Heart right ventricle (tissue), 16 donors: ENCODE measurements around the gene TAS1R2. TPM values are rescaled to one million over a fixed set of nuclear protein-coding genes. Genes with fewer than 3 reads are reported as not detected.

Source experiments
- ATAC-seq, 8 donors: fragments of 200-7000 bp; cut with Tn5 transposase; one replicate each; pipeline ENCODE4 v1.9.1; 2020; ENCODE audit warnings: mild to moderate bottlenecking in 8 of 8, moderate library complexity in 8 of 8, moderate number of reproducible peaks in 1 of 8
- DNase-seq, 2 donors: peaks; one replicate each; pipeline ENCODE4 v3.0.0-alpha.2; 2020
- H3K27ac ChIP-seq, 10 donors: fragments of 200-600 bp; sonication (generic) in 2 of 10; one replicate each; pipeline versions ENCODE4 v1.5.0 to v1.8.0; 2020 to 2022; ENCODE audit warnings: mild to moderate bottlenecking in 3 of 10
- H3K27me3 ChIP-seq, 7 donors: fragments of 200-600 bp; one replicate each; pipeline ENCODE4 v1.8.0; 2021 to 2022; ENCODE audit warnings: mild to moderate bottlenecking in 2 of 7
- H3K36me3 ChIP-seq, 9 donors: fragments of 200-600 bp; sonication (generic) in 1 of 9; one replicate each; pipeline versions ENCODE4 v1.5.0 to v1.8.0; 2020 to 2022; ENCODE audit warnings: mild to moderate bottlenecking in 2 of 9
- H3K4me1 ChIP-seq, 9 donors: fragments of 200-600 bp; sonication (generic) in 1 of 9; one replicate each; pipeline versions ENCODE4 v1.5.0 to v1.8.0; 2020 to 2022; ENCODE audit warnings: mild to moderate bottlenecking in 4 of 9
- H3K4me3 ChIP-seq, 10 donors: fragments of 200-600 bp; sonication (generic) in 2 of 10; one replicate each; pipeline versions ENCODE4 v1.5.0 to v1.8.0; 2020 to 2022; ENCODE audit warnings: mild to moderate bottlenecking in 7 of 10, moderate library complexity in 2 of 10
- H3K9me3 ChIP-seq, 11 donors: fragments of 200-600 bp in 10 of 11; sonication (generic) in 2 of 11; one replicate each; pipeline versions ENCODE4 v1.5.0 to v1.8.0; 2013 to 2022; ENCODE audit warnings: mild to moderate bottlenecking in 2 of 11, control low read depth in 1 of 11, moderate library complexity in 1 of 11
- WGBS, 2 donors: extraction: QIAGEN DNeasy Blood & Tissue Kit; methylation state at CpG; one replicate each; pipeline ENCODE4 v1.1.7; 2013; ENCODE audit warnings: inconsistent platforms in 1 of 2; 5-methylcytosine and 5-hydroxymethylcytosine counted together
- intact Hi-C, 10 donors: fragments of 100-400 bp; cut with DNase I; formaldehyde crosslinking; loops; one replicate each; pipeline versions ENCODE4 v1.11.1 to v1.14.2; 2022
- polyA plus RNA-seq, 2 donors: library from polyadenylated mRNA; stranded (reverse); fragments of 200-250 nt; gene quantifications; one replicate each; pipeline ENCODE4 v1.2.3, GENCODE V29; 2013
- total RNA-seq, 10 donors: library from RNA; stranded (reverse); fragmentation: NEBNext Ultra II Directional in 3 of 10; extraction: Animal tissue kit (Norgen Biotek cat#: 25700) in 3 of 10; gene quantifications; one replicate each; pipeline versions ENCODE4 v1.2.1 to v1.2.4, GENCODE V29; 2021 to 2023
- TF ChIP-seq, protein P1 (sequence below), 9 donors: fragments of 200-600 bp; sonication (generic) in 2 of 9; IDR thresholded peaks; one replicate each; pipeline versions ENCODE4 v1.5.0 to v1.8.0; 2021 to 2022; ENCODE audit warnings: antibody characterized with exemption in 9 of 9, mild to moderate bottlenecking in 5 of 9, moderate library complexity in 1 of 9
- donor health status: Arrhythmogenic right ventricular cardiomyopathy.
- donor health status: ischemic (EF 13 %, LVEDD 7.1; RV severe dilation, severe dysfunction).
- donor health status: healthy with polysubstance abuse.
- donor health status: DM: no; HTN: yes; CAD: no.
- donor health status: DM: no; HTN: no; CAD: no.
- donor health status: ischemic (EF 25% LVEDD 6.9; RV normal size, moderate dysfunction).
- donor health status: ischemic (EF 25% LVEDD 5.7; RV mildly dilated, moderate dysfunction).
- donor health status: healthy.
- donor health status: DM: yes; HTN: yes; CAD: no.
- donor health status: Ischemic cardiomyopathy.
- donor health status: ischemic (EF 35%, LVEDD 5.7; RV mildly dilated, moderate dysfunction).
- donor health status: nonischemic (EF 11% LVEDD 7.7; RV severe dilation, severe dysfunction).
- donor health status: DM: yes; HTN: yes; CAD: no.
- donor health status: PGD.
- donor health status: ischemic (EF 29% LVEDD 5.4; RV normal size, mild dysfunction).
- donor health status: nonischemic (EF 23%, LVEDD 6.1; RV moderate dilation, normal function).

TAS1R2 gene
- total and polyA plus RNA-seq, 12 donors = not detected

DNA sequence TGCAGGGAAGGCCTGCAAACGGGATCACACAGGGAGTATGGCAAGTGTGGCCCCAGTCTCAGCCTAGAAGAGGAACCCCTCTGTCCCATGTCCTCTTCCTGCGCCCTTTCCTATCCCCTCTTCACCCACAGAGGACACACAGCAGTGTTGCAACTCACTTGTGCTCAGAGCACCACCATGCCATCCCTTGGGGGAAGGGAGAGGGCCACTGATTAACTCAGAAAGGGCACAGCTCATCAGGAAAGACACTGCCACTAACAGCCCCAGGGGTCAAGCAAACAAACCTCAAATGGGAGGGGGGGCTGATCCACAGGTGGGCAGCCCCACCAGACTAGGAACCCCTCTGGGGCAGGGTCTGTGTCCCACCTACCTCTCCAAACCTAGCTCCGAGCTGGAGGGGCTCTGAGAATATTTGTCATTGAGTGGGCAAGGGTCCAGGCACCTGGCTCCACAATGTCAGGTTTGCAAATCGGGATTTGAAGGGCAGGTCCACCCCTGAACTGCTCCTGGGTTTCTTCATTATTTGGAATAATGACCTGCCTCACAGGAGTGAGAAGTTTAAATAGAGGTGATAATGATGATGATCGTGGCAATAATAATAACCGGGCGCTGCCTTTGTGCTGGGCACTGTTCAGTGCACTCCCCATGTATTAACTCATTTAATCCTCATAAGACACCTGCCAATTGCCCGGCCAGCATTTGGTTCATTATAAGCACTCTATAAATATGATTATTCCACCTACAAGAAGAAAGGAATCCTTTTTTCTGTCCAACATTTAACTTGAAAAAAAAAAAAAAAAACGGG lies 41.9 kb upstream of the TAS1R2 start:
- no peak for DNase-seq
- intact Hi-C loops = loop anchor here in 4 of 10 donors (10.0 kb wide), 3 partner anchors 53 to 343 kb away; partner anchors contain the start of gene IFFO2 (in 2 of the 4)
- Histone ChIP-seq H3K27me3 (no peaks in the 10 kb centered on the region), H3K27ac (peak overlapping the region in 2 of 10 donors; percentile 94), H3K4me1 (peaks cover 4 to 28% (median 21%) of the 10 kb centered on the region in 9 donors), H3K4me3 (peak overlapping the region; percentile 68 to 96 (median 81)), H3K9me3 (no peaks in the 10 kb centered on the region), H3K36me3 (peaks cover 0 to 10% (median 0%) of the 10 kb centered on the region in 9 donors)
- 53 to 57% methylated on average over 9 of the region's 9 CpGs for WGBS, 2 donors
- TF ChIP-seq, protein P1, sequence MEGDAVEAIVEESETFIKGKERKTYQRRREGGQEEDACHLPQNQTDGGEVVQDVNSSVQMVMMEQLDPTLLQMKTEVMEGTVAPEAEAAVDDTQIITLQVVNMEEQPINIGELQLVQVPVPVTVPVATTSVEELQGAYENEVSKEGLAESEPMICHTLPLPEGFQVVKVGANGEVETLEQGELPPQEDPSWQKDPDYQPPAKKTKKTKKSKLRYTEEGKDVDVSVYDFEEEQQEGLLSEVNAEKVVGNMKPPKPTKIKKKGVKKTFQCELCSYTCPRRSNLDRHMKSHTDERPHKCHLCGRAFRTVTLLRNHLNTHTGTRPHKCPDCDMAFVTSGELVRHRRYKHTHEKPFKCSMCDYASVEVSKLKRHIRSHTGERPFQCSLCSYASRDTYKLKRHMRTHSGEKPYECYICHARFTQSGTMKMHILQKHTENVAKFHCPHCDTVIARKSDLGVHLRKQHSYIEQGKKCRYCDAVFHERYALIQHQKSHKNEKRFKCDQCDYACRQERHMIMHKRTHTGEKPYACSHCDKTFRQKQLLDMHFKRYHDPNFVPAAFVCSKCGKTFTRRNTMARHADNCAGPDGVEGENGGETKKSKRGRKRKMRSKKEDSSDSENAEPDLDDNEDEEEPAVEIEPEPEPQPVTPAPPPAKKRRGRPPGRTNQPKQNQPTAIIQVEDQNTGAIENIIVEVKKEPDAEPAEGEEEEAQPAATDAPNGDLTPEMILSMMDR (IDR thresholded peaks at IDR 0.05) = no peak
- ATAC-seq = no peak

DNA sequence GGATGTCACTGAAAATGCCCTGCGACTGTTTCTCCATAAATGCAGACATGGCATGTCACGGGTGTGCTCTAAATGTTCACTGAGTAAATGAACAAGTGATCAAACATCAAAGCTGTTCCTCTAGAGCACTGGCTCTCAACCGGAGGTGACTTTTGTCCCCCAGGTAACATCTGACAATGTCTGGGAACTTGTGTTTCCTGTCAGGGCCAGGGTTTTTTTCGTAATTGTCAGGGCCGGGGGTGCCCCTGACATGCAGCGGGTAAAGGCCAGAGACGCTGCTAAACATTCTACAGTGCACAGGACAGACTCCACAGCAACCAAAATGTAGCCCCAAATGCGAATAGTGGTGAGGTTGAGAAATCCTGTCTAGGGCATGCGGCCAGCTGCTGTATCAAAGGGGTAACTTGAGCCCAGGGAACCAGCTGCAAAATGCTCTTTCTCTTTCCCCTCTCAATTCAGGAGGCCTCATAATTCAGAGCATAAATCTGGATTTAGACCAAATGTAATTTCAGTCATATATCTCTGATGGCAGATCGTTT lies 40.9 kb upstream of the TAS1R2 start:
- H3K27me3 ChIP-seq = no peaks in the 10 kb centered on the region
- no peak overlapping the region for H3K4me3 ChIP-seq
- H3K4me1 ChIP-seq = peaks cover 4 to 28% (median 19%) of the 10 kb centered on the region in 9 donors
- WGBS, 2 donors = 85 to 89% methylated on average over 10 of the region's 10 CpGs
- DNase-seq (no peak), ATAC-seq (no peak)
- intact Hi-C loops = loop anchor here in 4 of 10 donors (10.0 kb wide), 3 partner anchors 54 to 344 kb away; partner anchors contain the start of gene IFFO2 (in 2 of the 4)
- H3K36me3 ChIP-seq = peaks cover 0 to 10% (median 0%) of the 10 kb centered on the region in 9 donors
- TF ChIP-seq, protein P1 (IDR thresholded peaks at IDR 0.05) = no peak
- no peak overlapping the region for H3K27ac ChIP-seq
- no peaks in the 10 kb centered on the region for H3K9me3 ChIP-seq

DNA sequence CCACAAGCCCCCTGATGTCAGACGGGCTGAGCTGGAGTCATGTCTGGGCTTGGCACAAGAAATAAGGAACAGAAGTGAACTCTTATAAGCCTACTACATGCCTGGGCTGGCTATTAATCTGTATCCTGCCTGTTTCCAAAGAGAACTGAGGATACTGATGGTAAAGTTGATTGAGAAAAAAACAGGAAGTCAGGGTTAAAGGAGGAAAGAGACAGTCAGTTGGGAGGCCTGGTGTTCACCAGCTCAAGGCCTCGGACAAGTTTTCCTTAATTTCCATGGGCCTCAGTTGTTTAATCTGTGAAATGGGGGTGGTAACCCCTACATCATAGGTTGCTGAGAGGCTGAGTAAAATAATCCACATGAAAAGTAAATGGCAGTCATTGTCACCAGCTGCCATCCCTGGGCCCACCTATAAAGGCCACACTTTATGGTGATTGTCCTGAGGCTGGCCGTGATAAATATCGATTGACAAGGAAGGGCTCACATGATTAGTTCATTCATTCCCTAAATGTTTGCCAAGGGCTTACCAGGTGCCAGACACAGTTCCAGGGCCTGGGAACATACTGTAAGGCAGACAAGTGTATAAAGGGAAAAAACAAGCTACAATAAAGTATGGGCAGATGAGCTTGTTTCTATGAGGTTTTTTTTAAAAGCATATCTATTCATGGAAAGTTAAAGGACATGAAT lies 40.0 kb upstream of the TAS1R2 start:
- no peaks in the 10 kb centered on the region for H3K9me3 ChIP-seq
- H3K27me3 ChIP-seq = no peaks in the 10 kb centered on the region
- intact Hi-C loops = loop anchor here in 4 of 10 donors (10.0 kb wide), 3 partner anchors 55 to 345 kb away; partner anchors contain the start of gene IFFO2 (in 2 of the 4)
- H3K4me3 ChIP-seq = no peak overlapping the region
- TF ChIP-seq, protein P1 (IDR thresholded peaks at IDR 0.05) = no peak
- no peak for ATAC-seq
- H3K36me3 ChIP-seq = peaks cover 0 to 10% (median 0%) of the 10 kb centered on the region in 9 donors
- peaks cover 4 to 32% (median 21%) of the 10 kb centered on the region in 9 donors for H3K4me1 ChIP-seq
- H3K27ac ChIP-seq = no peak overlapping the region
- WGBS, 2 donors = 82 to 85% methylated on average over 4 of the region's 4 CpGs
- DNase-seq = no peak

DNA sequence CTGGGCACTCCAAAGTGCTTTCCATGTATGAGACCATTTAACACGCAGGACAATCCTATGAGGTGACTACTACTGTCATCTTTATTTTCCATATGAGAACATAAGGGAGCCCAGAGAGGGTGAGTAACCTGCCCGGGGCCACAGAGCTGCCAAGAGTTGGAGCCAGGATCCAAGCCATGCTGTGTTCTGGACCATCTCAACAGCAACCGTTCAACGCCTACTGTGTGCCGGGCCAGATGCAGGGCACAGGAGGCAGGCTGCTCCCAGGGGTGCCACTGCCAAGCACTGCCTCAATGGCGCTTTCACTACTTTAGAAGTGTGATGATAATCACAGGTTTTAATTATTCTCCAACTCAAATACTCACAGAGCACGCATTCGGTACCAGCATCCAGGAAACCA lies 39.1 kb upstream of the TAS1R2 start:
- TF ChIP-seq, protein P1 (IDR thresholded peaks at IDR 0.05) = no peak
- intact Hi-C loops = no loop called here
- DNase-seq (no peak), ATAC-seq (no peak)
- Histone ChIP-seq H3K27me3 (no peaks in the 10 kb centered on the region), H3K9me3 (no peaks in the 10 kb centered on the region), H3K4me3 (no peak overlapping the region), H3K27ac (no peak overlapping the region), H3K4me1 (peaks cover 4 to 35% (median 24%) of the 10 kb centered on the region in 9 donors), H3K36me3 (peaks cover 0 to 10% (median 0%) of the 10 kb centered on the region in 9 donors)
- 89 to 94% methylated on average over 8 of the region's 8 CpGs for WGBS, 2 donors
